Stimulated activated CD4-positive, alpha-beta T cell treated with anti-CD3 and anti-CD28 coated beads, TNF-alpha, amount 100 ng/mL, for 48 hours (primary cell): ENCODE results near the gene RTL3.

Source experiments
- DNase-seq, 3 donors: peaks; one replicate each; pipeline ENCODE4 v3.0.0-alpha.2; 2020; ENCODE audit warnings: low read depth in 3 of 3

The RTL3 gene

DNA sequence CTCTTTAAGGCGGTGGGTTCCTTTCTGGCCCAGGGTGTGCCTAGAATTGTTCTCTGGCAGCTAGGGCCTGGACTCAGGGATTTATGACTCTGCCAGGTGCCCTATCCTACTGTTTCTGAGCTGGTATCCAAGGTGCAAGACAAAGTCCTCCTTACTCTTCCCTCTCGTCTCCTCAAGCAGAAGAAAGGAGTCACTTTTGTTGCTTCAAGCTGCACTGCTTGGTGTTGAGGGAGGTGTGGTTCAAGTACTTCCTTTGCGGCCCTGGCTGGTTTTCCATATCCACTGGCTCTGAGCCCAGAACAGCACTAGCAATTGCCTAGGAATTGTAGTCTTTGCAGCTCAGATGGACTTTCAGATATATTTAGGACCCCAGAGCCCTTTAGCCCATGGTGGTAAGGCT is 39.3 kb downstream of the RTL3 start:
- DNase-seq, result no peak

DNA sequence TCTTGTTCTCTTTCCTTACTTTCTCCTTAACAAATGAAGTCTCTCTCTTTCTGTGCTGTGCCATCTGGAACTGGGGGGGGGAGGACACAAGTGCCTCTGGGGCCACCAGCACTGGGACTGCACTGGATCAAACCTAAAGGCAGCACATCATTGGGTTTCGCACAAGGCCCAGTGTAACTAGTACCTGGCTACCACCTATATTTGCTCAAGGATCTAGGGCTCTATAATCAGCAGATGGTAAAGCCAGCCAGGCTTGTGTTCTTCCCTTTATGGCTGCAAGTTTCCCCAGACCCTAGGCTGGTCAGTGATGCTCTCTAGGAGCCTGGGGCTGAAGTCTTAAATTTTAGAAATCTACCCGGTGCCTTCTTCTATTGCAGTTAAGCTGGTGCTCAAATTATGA is 40.1 kb downstream of the RTL3 start:
- DNase-seq, result no peak

DNA sequence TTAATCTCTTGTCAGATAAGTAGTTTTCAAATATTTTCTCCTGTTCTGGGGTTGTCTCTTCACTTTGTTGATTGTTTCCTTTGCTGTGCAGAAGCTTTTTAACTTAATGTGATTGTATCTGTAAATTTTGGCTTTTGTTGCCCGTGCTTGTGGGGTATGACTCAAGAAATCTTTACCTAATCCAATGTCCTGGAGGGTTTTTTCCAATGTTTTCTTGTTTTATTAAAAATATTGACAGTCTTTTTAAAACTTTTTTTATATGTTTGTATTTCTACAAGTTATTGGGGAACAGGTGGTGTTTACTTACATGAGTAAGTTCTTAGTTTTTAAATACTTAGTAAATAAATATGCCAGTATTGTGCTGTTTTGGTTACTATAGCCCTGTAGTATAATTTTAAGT is 44.9 kb downstream of the RTL3 start:
- DNase-seq, result no peak
